NCI-H1694 treated with DMSO at 0.1 percent for 48 hours (cell line): ENCODE results near the gene ZNF595.
"Not testable (repeated sequence)": the region's sequence is repeated elsewhere in the genome, so short reads cannot be mapped to it uniquely, and the experiment has no call there.

Source experiments
- DNase-seq: peaks from one replicate; lab custom pipeline; 2025; lab: John Stamatoyannopoulos, UW

Gene ZNF595

GRCh38 chr4:52804-53479, at the start of gene ZNF595:
Gene ZNF595, plus strand, starts transcription at chr4:53321. Its CDS starts 168 bp downstream, at chr4:53489.
- not testable (repeated sequence) for DNase-seq

DNA sequence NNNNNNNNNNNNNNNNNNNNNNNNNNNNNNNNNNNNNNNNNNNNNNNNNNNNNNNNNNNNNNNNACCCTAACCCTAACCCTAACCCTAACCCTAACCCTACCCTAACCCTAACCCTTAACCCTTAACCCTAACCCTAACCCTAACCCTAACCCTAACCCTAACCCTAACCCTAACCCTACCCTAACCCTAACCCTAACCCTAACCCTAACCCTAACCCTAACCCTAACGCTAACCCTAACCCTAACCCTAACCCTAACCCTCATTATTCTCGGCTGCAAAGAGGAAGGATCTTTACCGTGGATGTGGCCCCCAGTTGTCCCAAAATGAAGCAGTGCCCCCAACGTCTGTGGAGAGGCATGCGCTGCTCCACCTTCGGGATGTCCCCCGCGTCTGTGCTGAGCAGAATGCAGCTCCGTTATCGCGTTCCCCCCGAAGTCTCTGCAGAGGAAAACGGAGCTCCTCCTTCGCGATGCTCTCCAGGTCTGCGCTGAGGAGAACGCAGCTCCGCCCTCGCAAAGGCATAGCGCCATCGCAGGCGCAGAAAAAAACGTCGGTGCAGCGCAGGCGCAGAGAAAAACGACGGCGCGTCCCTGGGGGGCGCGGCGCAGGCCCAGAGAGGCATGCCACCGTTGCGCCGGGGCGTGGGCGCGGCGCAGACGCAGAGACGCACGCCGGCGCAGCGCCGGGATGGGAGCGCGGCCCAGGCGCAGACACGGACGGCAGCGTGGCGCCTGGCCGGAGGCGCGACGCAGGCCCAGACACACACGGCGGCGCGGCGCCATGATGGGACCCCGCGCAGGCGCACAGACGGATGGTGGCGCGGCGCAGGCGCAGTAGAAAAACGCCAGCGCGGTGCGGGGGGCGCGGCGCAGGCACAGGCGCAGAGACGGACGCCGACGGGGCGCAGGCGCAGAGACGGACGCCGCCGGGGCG, 42.9 kb upstream of the ZNF595 start:
- DNase-seq, result not testable (repeated sequence)

GRCh38 chr4:11095-11815, 41.9 kb upstream of the ZNF595 start:
- DNase-seq, result not testable (repeated sequence)

- DNase-seq, result not testable (repeated sequence)
These were observed 41.2 kb upstream of the ZNF595 start for GRCh38 chr4:11816-12417.

DNA sequence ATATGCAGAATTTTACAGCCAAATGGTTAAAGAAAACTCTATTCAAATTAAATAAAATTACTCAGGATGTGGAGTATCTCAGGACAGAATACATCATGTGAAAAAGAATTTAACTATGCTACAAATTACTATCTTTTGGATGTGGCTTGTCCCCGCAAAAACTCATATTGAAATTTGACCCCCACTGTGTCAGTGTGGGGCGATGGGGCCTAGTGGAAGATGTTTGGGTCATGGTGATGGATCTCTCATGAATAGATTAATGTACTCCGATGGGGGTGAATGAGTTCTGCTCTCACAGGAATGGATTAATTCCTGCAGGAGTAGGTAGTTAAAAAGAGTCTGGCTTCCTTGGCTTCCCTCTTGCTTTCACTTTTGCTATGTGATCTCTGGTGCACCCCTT, 35.0 kb upstream of the ZNF595 start:
- not testable (repeated sequence) for DNase-seq

GRCh38 chr4:18589-18988, 34.5 kb upstream of the ZNF595 start:
- DNase-seq, result not testable (repeated sequence)

DNA sequence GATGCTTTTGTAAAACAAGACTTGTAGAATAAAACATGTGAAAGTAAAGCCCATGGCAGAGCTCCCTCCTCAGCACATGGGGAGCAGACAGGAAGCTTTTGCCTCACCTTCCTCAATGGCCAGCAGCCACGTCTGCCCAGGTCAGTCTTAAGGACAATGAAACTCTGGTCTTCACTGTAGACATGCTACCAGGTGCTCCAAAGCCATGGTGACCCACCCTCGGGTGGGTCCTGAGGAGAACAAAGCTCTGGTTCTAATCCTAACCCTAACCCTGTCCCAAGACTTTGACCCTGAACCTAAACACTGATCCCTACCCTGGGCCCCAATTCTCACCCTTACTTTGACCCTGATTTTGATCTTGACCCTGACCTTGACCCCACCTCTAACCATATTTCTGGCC, 30.2 kb upstream of the ZNF595 start:
- not testable (repeated sequence) for DNase-seq

DNA sequence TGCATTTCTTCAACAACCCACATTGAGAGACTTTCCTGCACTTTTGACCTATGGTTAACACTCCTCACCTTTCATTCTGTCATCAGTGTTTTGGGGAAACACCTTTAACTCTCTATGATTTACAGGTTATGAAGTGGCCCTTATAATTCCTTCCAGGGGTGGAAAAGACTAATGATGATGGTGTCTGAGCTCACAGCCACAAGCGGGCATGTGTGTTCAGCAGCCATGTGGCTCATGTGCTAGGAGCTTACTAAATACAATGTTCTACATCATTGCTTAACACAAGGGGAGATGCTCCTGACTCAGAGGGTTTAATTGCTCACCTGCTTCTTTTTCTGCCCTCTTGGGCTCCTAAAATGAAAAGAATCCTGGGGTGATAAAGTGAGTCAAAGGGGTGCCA, 28.8 kb upstream of the ZNF595 start:
- DNase-seq, result not testable (repeated sequence)

DNA sequence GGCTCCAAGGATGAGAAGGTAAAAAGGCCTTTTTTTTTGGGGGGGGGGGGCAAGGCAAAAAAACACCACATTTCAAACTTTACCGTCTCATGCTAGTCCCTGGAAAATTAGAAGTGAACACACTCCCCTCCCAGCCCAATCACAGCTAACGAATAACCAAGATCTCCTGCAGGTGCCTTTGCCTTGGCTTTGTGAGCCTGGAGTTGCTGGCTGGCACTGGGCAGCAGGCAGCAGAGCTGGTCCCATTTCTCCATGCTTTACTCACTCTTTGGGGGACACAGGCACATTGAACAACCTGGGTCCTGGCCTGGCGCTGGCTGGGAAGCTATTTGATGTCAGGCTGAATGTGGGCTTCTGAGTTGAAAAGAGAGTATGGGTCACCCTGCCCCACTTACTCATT, 25.6 kb upstream of the ZNF595 start:
- DNase-seq, result not testable (repeated sequence)

DNA sequence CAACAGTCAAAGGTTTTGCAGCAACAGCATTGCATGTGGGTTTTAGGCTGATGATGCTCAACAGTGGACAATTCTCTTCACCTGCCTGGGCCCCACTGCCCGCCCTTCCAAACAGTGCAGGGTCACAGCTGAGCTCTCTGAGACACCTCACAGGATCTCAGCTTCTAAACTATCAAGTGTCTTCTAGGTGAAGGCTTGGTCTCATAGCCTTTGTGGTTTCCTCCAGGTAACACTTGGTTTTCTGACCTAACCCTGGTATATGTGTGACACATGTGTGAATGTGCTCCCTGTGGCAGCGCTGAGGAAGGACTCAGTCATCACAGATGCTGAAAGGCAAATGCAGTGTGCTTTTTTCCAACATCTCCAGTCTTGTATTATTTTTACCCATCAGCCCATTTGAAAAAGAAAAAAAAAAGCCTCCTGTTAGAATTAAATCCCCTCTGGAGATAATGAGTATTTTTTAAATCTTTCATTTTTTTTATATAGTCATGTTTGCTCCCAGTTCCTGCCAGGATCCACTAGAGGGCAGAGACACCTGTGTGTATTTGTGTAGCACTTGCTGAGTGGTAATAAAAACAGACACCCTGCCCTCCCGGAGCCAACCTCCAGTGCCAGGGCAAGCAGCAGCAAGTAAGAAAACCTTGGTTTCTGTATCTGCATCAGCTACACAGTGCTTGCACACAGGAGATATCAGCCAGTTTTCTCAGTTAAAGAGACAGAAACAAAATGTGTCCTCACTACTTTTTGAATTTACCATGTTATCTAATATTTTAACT, 24.2 kb upstream of the ZNF595 start:
- not testable (repeated sequence) for DNase-seq

GRCh38 chr4:33314-33713, 19.8 kb upstream of the ZNF595 start:
- not testable (repeated sequence) for DNase-seq

DNA sequence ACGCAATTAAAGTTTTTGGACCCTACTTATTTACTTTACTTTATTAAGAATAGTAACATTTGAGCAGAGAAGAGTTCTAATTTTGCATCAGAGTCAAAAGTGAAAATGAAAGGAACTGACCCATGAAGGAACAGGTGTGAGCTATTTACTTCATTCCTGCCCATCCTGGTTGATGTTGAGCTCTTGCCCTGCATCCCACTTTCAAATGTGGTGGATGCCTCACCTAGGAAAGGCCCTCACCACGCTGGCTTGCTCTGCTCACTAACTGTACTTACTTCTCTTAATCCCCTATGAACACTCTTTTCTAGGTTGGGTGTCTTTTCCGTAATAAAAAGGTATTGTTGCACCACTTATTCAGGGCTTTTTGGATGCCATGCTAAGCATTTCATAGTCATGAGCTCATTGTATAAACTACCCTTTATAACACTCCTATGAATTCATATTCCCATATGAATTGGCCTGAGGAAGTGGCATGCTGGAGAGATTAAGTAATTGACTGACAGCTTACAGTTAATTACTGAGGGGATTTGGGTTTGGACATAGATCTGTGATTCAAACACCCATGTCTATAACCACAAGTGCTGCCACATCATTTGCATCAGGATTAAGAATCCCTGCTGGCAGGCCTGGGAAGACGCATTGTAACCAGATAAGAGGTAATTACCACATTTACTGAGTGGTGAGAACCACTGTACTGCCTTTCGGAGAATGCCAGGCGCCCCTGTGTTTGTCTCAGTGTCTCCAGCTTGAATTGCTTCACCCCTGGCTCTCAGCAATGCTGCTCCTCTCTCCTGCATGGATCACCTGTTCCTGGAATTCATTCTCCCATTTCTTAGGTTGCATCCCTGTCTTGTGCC, 16.3 kb upstream of the ZNF595 start:
- not testable (repeated sequence) for DNase-seq

GRCh38 chr4:38202-38601, 14.9 kb upstream of the ZNF595 start:
- not testable (repeated sequence) for DNase-seq

DNA sequence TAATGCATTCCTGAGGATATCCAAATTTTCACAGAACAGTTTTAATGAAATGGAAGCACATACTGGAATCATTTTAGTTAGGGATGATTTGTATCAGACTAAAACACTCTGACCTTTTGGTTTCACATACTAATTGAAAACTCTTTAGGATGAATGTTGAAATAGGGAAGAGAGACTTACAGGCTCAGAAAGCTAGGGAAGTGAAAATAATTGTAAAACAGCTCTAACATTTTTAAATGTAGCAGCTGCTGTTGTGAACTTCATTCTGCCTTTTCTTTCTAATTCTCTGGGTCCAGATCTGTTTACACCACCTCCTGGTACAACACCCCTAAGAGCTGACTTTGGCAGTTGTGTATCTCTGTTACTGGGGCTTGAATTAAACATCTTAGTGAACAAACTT, 9.7 kb upstream of the ZNF595 start:
- not testable (repeated sequence) for DNase-seq

GRCh38 chr4:51253-51652, 1.9 kb upstream of the ZNF595 start:
- DNase-seq, result not testable (repeated sequence)

- DNase-seq, result not testable (repeated sequence)
These were observed 1.4 kb upstream of the ZNF595 start for GRCh38 chr4:51655-52277.

GRCh38 chr4:53521-53920, 400 bp downstream of the ZNF595 start:
- not testable (repeated sequence) for DNase-seq

GRCh38 chr4:64733-65132, 11.6 kb downstream of the ZNF595 start:
- not testable (repeated sequence) for DNase-seq

- DNase-seq, result no peak
These were observed 18.7 kb downstream of the ZNF595 start for GRCh38 chr4:71830-72229.

- no peak for DNase-seq
These were observed 32.8 kb downstream of the ZNF595 start for GRCh38 chr4:85951-86350.
